Thoracic aorta (tissue), 2 donors: ENCODE data around the gene ZNF594. TPM values are rescaled to one million over a fixed set of nuclear protein-coding genes. Genes with fewer than 3 reads are reported as not detected.
"Not testable (repeated sequence)": the region's sequence is repeated elsewhere in the genome, so short reads cannot be mapped to it uniquely, and the experiment has no call there.

Experiments
- ATAC-seq: fragments of 150-250 bp; one replicate; pipeline ENCODE4 v1.8.0; 2017; ENCODE audit warnings: low read depth; ENCODE audit not compliant: insufficient number of reproducible peaks, low FRiP score
- DNase-seq: peaks from one replicate; pipeline ENCODE4 v3.0.0-alpha.2; 2020; ENCODE audit warnings: low spot score
- H3K27ac ChIP-seq, 2 donors: fragments of 200-600 bp; sonication (generic); 1 replicate in 1 of 2; 2 replicates in 1 of 2; pipeline ENCODE4 v1.5.1; 2016; ENCODE audit warnings: mild to moderate bottlenecking in 2 of 2, moderate library complexity in 2 of 2
- H3K27me3 ChIP-seq: fragments of 200-600 bp; sonication (generic); replicated peaks from 2 replicates; pipeline ENCODE4 v1.6.0; 2016; ENCODE audit warnings: mild to moderate bottlenecking; ENCODE audit not compliant: insufficient read depth
- H3K36me3 ChIP-seq: fragments of 200-600 bp; sonication (generic); one replicate; pipeline ENCODE4 v1.5.1; 2016
- H3K4me1 ChIP-seq, 2 donors: fragments of 200-600 bp; sonication (generic); 1 replicate in 1 of 2; 2 replicates in 1 of 2; pipeline versions ENCODE4 v1.5.1 to v1.6.0; 2016; ENCODE audit warnings: low read depth in 2 of 2, mild to moderate bottlenecking in 1 of 2; ENCODE audit not compliant: control insufficient read depth in 1 of 2
- H3K4me3 ChIP-seq: fragments of 200-600 bp; sonication (generic); 2 replicates; pipeline ENCODE4 v1.5.1; 2016; ENCODE audit warnings: mild to moderate bottlenecking
- H3K9me3 ChIP-seq: fragments of 200-600 bp; sonication (generic); 2 replicates; pipeline ENCODE4 v1.5.1; 2016
- total RNA-seq, 2 donors: library from RNA; depleted of rRNA; stranded (reverse); fragments of >200 nt; gene quantifications; one replicate each; pipeline versions ENCODE4 v1.1.0 to v1.2.3, GENCODE V29; 2016
- TF ChIP-seq, protein P1 (sequence below): fragments of 200-600 bp; sonication (generic); IDR thresholded peaks from one replicate; pipeline ENCODE4 v1.5.1; 2019; ENCODE audit warnings: antibody characterized with exemption

ZNF594 gene
- 10 to 100 TPM in 1 of 2 donors, 1 to 10 TPM in 1; 8.4 to 15.8 TPM for total RNA-seq

DNA sequence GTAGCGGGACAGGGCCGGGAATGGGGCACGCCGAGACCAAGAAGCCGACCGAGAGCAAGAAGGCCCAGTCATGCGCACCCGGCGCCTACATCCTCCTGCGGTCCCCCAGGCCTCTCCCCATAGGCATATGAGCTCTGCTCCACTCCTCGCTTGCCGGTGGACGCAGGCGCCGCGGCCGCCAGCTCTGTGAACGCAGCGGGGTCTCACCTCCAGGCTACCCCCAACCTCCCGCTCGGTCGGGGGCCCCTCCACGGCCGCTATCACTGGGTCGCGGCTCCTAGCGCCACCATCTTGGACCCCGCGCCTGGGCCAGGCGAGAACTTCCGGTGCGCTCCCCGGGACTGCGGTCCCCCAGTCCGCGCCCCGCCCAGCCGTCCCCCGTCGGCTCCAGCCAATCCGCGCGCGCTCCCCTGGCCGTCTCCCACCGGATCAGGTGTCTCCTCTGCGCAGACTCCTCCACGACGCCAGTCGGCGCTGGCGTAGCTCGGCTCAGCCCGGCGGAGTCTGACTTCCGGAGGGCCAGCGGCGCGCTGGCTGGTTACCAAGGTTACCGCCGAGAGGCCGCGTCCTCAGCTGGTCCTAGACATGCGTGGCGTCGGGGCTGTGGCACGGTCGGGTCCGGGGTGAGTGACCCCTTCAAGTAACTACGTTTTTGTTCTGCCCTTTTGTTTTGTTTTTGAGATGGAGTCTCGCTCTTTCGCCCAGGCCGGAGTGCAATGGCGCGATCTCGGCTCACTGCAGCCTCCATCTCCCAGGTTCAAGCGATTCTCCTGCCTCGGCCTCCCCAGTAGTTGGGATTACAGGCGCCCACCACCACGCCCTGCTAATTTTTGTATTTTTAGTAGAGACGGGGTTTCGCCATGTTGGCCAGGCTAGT, at the start of gene ZNF594:
ZNF594 (minus strand) TSS at position 328 of the 877 bp plus-strand sequence. CDS start 7,612 bp downstream, outside the sequence.
- Histone ChIP-seq H3K4me1 (peaks cover 7 to 20% of the 10 kb centered on the region in 2 donors), H3K27ac (peak within 1 kb of the TSS; percentile 66 to 76), H3K9me3 (peaks cover 17% of the 10 kb centered on the region), H3K36me3 (peaks cover 4% of the 10 kb centered on the region), H3K4me3 (peak within 1 kb of the TSS; percentile 94), H3K27me3 (no peaks in the 10 kb centered on the region)
- TF ChIP-seq, protein P1, sequence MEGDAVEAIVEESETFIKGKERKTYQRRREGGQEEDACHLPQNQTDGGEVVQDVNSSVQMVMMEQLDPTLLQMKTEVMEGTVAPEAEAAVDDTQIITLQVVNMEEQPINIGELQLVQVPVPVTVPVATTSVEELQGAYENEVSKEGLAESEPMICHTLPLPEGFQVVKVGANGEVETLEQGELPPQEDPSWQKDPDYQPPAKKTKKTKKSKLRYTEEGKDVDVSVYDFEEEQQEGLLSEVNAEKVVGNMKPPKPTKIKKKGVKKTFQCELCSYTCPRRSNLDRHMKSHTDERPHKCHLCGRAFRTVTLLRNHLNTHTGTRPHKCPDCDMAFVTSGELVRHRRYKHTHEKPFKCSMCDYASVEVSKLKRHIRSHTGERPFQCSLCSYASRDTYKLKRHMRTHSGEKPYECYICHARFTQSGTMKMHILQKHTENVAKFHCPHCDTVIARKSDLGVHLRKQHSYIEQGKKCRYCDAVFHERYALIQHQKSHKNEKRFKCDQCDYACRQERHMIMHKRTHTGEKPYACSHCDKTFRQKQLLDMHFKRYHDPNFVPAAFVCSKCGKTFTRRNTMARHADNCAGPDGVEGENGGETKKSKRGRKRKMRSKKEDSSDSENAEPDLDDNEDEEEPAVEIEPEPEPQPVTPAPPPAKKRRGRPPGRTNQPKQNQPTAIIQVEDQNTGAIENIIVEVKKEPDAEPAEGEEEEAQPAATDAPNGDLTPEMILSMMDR: peak; percentile 49
- peak; percentile 87 for ATAC-seq
- peak; percentile 82 for DNase-seq

DNA sequence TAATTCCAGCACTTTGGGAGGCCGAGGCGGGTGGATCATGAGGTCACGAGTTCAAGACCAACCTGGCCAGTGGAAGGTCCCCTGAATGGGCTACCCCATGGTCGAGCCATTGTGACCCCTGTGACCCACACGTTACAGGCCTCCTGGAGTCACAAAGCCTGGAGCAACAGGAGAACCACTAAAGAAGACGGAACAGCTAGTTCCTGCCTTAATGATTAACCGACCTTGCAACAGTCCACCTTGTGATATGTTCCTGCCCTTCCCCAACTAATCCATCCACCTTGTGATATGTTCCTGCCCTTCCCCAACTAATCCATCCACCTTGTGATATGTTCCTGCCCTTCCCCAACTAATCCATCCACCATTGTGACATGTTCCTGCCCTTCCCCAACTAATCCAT, 48.1 kb upstream of the ZNF594 start:
- not testable (repeated sequence) for ATAC-seq, H3K4me3 ChIP-seq, H3K4me1 ChIP-seq, H3K27me3 ChIP-seq, H3K36me3 ChIP-seq, H3K9me3 ChIP-seq, DNase-seq, H3K27ac ChIP-seq

DNA sequence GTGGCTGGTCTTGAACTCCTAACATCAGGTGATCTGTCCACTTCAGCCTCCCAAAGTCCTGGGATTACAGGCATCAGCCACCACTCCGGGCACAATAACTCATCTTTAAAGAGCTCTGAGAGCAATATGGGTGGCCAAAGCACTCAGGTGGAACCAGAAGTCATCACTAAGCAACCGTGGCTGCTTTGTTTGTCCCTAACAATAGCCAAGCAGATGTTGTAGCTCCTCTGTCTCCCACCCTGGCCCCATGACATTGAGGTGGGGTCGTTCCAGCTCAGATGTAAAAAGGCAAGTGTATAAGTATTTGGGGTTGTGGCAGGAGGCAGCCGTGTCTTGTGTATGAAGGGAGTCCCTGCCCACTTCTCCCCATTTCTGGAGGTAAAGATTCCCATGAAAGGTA, 46.7 kb upstream of the ZNF594 start:
- TF ChIP-seq, protein P1: no peak
- no peak for DNase-seq
- Histone ChIP-seq H3K4me1 (no peaks in the 10 kb centered on the region), H3K9me3 (no peaks in the 10 kb centered on the region), H3K27me3 (no peaks in the 10 kb centered on the region), H3K27ac (no peak overlapping the region), H3K36me3 (no peaks in the 10 kb centered on the region), H3K4me3 (no peak overlapping the region)
- ATAC-seq: no peak

DNA sequence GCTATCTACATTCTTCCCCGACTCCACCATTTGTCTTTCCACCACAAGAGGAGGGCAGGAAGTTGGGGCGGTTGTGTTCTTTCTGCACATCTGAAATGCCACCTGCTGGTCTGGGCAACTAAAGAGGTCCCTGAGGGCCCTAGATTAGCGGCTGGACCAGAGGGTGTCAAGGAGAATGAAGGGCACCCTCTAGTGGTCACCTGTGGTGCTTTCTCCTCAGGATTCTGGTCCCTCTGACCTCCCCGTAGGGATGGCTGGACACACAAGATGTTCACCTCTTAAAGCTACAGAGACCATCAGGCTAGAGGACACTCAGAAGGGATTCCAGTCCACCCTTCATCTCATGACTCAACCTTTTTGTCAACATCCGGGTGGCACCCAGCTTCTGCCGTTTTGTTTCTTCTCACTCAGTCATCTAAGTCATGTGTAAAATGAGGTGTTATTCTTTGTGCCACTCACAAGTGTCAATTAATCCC, 45.9 kb upstream of the ZNF594 start:
- DNase-seq (no peak), ATAC-seq (no peak)
- H3K9me3 ChIP-seq: no peaks in the 10 kb centered on the region
- no peaks in the 10 kb centered on the region for H3K36me3 ChIP-seq
- TF ChIP-seq, protein P1: peak; percentile 22
- H3K27ac ChIP-seq: no peak overlapping the region
- no peaks in the 10 kb centered on the region for H3K4me1 ChIP-seq
- H3K4me3 ChIP-seq: no peak overlapping the region
- no peaks in the 10 kb centered on the region for H3K27me3 ChIP-seq

DNA sequence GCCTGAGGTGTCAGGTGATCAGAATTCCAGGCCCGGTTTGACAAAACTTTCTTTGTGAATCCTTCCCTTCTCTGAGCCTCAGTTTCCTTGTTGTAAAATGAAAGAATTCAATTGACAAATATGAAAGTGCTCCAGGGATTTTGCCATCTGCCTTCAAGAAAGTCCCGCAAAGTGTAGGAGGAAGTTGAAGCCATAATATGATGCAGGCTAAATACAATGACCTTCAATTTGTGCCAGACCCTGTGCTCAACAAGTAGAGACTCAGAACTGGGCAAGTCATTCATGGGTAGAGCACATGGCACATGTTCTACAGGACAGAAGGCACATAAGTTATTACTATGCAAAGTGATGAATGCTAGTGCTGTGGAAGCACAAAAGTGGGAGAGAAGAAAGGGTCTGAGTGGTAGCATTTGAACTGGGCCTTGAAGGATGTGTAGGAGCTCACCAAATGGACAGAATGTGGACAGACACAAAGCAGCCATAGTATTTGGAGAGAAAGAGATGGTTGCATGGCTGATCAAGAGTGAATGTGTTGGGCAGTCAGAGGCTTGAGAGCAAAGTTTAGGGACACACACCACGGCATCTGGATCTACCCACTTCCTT, 45.4 kb upstream of the ZNF594 start:
- Histone ChIP-seq H3K9me3 (no peaks in the 10 kb centered on the region), H3K4me3 (no peak overlapping the region), H3K27ac (no peak overlapping the region), H3K36me3 (no peaks in the 10 kb centered on the region), H3K4me1 (no peaks in the 10 kb centered on the region), H3K27me3 (no peaks in the 10 kb centered on the region)
- TF ChIP-seq, protein P1: no peak
- DNase-seq: no peak
- ATAC-seq: no peak
